Neuronal stem cell (in vitro differentiated cells): ENCODE data around the gene CALCOCO1.

Source experiments
- DNase-seq: peaks from one replicate; pipeline ENCODE4 v3.0.0-alpha.2; 2013; ENCODE audit warnings: low spot score
- H2AFZ ChIP-seq: one replicate; pipeline ENCODE4 v1.6.1; 2013; ENCODE audit warnings: mild to moderate bottlenecking, low read length, inconsistent platforms
- H2AK5ac ChIP-seq: 2 replicates; pipeline ENCODE4 v1.6.1; 2013; ENCODE audit warnings: low read depth, mild to moderate bottlenecking, inconsistent platforms, low read length, moderate library complexity, mixed read lengths
- H2BK120ac ChIP-seq: 2 replicates; pipeline ENCODE4 v1.6.1; 2013; ENCODE audit warnings: low read depth, mild to moderate bottlenecking, inconsistent platforms, low read length, moderate library complexity, mixed read lengths
- H2BK12ac ChIP-seq: one replicate; pipeline ENCODE4 v1.6.1; 2013; ENCODE audit warnings: low read length, inconsistent platforms
- H2BK15ac ChIP-seq: 2 replicates; pipeline ENCODE4 v1.6.1; 2013; ENCODE audit warnings: mild to moderate bottlenecking, low read length, inconsistent platforms, mixed read lengths
- H2BK5ac ChIP-seq: one replicate; pipeline ENCODE4 v1.6.1; 2013; ENCODE audit warnings: inconsistent platforms, mild to moderate bottlenecking, low read length, moderate library complexity
- H3K14ac ChIP-seq: one replicate; pipeline ENCODE4 v1.6.1; 2013; ENCODE audit warnings: low read length, inconsistent platforms
- H3K18ac ChIP-seq: 2 replicates; pipeline ENCODE4 v1.6.1; 2013; ENCODE audit warnings: low read length, inconsistent platforms
- H3K23ac ChIP-seq: 2 replicates; pipeline ENCODE4 v1.6.1; 2013; ENCODE audit warnings: low read depth, mild to moderate bottlenecking, mixed read lengths, low read length, inconsistent platforms; ENCODE audit not compliant: poor library complexity
- H3K27ac ChIP-seq: replicated peaks from 3 replicates; pipeline ENCODE4 v1.5.1; 2013; ENCODE audit warnings: low read length, inconsistent platforms
- H3K27me3 ChIP-seq, 3 experiments: 2 replicates each; pipeline ENCODE4 v1.6.1; 2013; ENCODE audit warnings: low read length in 3 of 3, mild to moderate bottlenecking in 2 of 3, inconsistent platforms in 1 of 3, low read depth in 1 of 3, mixed read lengths in 1 of 3, moderate library complexity in 1 of 3; ENCODE audit not compliant: control insufficient read depth in 3 of 3, insufficient read depth in 3 of 3
- H3K36me3 ChIP-seq, 2 donors: replicated peaks in 1 of 2; 2 replicates each; pipeline ENCODE4 v1.6.1; 2013; ENCODE audit warnings: low read length in 2 of 2; ENCODE audit not compliant: control insufficient read depth in 2 of 2, insufficient read depth in 2 of 2
- H3K4ac ChIP-seq: 2 replicates; pipeline ENCODE4 v1.6.1; 2013; ENCODE audit warnings: inconsistent platforms, mild to moderate bottlenecking, low read length, moderate library complexity
- H3K4me1 ChIP-seq, 2 donors: 1 replicate in 1 of 2; 2 replicates in 1 of 2; pipeline ENCODE4 v1.6.1; 2013; ENCODE audit warnings: low read length in 2 of 2, low read depth in 1 of 2; ENCODE audit not compliant: control insufficient read depth in 2 of 2, insufficient read depth in 1 of 2
- H3K4me2 ChIP-seq: one replicate; pipeline ENCODE4 v1.6.1; 2013; ENCODE audit warnings: mild to moderate bottlenecking, low read length, inconsistent platforms; ENCODE audit not compliant: insufficient read depth, poor library complexity, severe bottlenecking
- H3K4me3 ChIP-seq, 2 donors: 2 replicates each; pipeline ENCODE4 v1.5.1; 2013; ENCODE audit warnings: low read length in 2 of 2, mild to moderate bottlenecking in 2 of 2, inconsistent platforms in 1 of 2, moderate library complexity in 1 of 2
- H3K79me1 ChIP-seq: one replicate; pipeline ENCODE4 v1.6.1; 2013; ENCODE audit warnings: low read depth, mild to moderate bottlenecking, inconsistent platforms, low read length, moderate library complexity
- H3K9ac ChIP-seq: one replicate; pipeline ENCODE4 v1.6.1; 2013; ENCODE audit warnings: mild to moderate bottlenecking, low read depth, low read length, inconsistent platforms; ENCODE audit not compliant: poor library complexity
- H3K9me3 ChIP-seq, 2 donors: replicated peaks in 1 of 2; 2 replicates each; pipeline versions ENCODE3 to v1.6.1; 2013; ENCODE audit warnings: low read length in 2 of 2, mild to moderate bottlenecking in 2 of 2, inconsistent platforms in 1 of 2, low read depth in 1 of 2, mixed read lengths in 1 of 2, moderate library complexity in 1 of 2; ENCODE audit not compliant: control insufficient read depth in 2 of 2, insufficient read depth in 1 of 2
- H4K8ac ChIP-seq: one replicate; pipeline ENCODE4 v1.6.1; 2013; ENCODE audit warnings: low read depth, mild to moderate bottlenecking, inconsistent platforms, low read length, moderate library complexity
- H4K91ac ChIP-seq: one replicate; pipeline ENCODE4 v1.6.1; 2013; ENCODE audit warnings: low read length, low read depth, mild to moderate bottlenecking, inconsistent platforms; ENCODE audit not compliant: poor library complexity
- WGBS, 2 donors: extraction: QIAGEN DNeasy Blood & Tissue Kit; methylation state at CpG; one replicate each; pipeline ENCODE4 v1.1.7; 2013; ENCODE audit warnings: missing lambda C conversion rate in 2 of 2, mixed read lengths in 1 of 2; ENCODE audit not compliant: insufficient read length in 2 of 2, insufficient replicate concordance in 1 of 2; ENCODE audit errors: extremely low coverage in 2 of 2; 5-methylcytosine and 5-hydroxymethylcytosine counted together

The CALCOCO1 gene

DNA sequence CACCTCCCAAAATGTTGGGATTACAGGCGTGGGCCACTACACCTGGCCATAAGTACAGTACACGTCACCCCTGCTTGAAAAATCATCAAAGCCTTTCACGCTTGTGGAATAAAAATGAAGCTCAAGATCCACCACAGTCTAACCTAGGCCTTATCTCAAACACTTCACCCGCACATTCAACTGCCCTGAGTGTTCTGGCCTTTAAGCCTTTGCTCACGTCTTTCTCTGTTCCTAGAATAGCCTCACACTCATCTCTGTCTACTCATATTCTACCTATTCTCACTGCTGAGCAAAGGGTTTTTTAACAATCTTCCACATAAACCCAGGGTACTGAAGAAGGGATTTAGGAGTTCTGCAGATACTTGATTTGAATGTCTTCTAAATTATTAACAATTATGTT, 9.9 kb downstream of the CALCOCO1 start:
- H4K8ac ChIP-seq: no peak overlapping the region
- no peak overlapping the region for H3K4me2 ChIP-seq
- H4K91ac ChIP-seq: no peak overlapping the region
- H3K9me3 ChIP-seq: no peaks in the 10 kb centered on the region
- H3K14ac ChIP-seq: no peak overlapping the region
- no peak overlapping the region for H3K9ac ChIP-seq
- H2BK5ac ChIP-seq: no peak overlapping the region
- H2BK12ac ChIP-seq: no peak overlapping the region
- H3K27me3 ChIP-seq: no peaks in the 10 kb centered on the region
- H3K27ac ChIP-seq: no peak overlapping the region
- H3K36me3 ChIP-seq: peaks cover 0 to 2% of the 10 kb centered on the region in 2 donors
- no peak overlapping the region for H2BK120ac ChIP-seq
- no peak overlapping the region for H3K23ac ChIP-seq
- no peak overlapping the region for H2AFZ ChIP-seq
- no peaks in the 10 kb centered on the region for H3K79me1 ChIP-seq
- H2AK5ac ChIP-seq: no peak overlapping the region
- no peak for DNase-seq
- H3K4ac ChIP-seq: no peak overlapping the region
- no peak overlapping the region for H3K18ac ChIP-seq
- WGBS, 2 donors: no CpG with 5 or more reads among the region's 5 CpGs
- no peak overlapping the region for H3K4me3 ChIP-seq
- no peak overlapping the region for H2BK15ac ChIP-seq
- peaks cover under 1 to 5% of the 10 kb centered on the region in 2 donors for H3K4me1 ChIP-seq

DNA sequence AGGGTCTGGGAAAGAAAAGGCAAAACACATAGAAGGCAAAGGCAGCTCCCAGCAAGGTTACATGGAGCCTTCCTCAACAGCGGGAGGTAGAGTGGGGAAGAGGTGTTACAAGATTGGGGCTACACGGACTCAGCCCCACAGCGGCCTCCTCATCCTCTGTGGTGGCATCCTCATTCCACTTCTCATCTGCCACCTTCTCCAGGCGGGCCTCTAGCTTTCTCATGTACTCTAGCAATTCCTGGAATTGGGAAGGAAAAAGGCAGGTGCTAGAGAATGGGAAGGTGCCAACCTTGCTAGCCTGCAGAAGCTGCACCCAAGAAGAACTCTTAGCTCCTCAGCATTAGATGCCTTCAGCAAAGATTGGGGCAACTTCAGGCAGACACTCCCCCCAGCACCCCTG, 13.2 kb downstream of the CALCOCO1 start:
- H3K27ac ChIP-seq: no peak overlapping the region
- no peak overlapping the region for H3K23ac ChIP-seq
- no peak overlapping the region for H3K9ac ChIP-seq
- no peak overlapping the region for H2BK120ac ChIP-seq
- H3K4me1 ChIP-seq: peaks cover 4 to 10% of the 10 kb centered on the region in 2 donors
- H2BK5ac ChIP-seq: no peak overlapping the region
- H3K4me3 ChIP-seq: no peak overlapping the region
- H4K8ac ChIP-seq: no peak overlapping the region
- no peaks in the 10 kb centered on the region for H3K79me1 ChIP-seq
- no peaks in the 10 kb centered on the region for H3K36me3 ChIP-seq
- DNase-seq: no peak
- no peaks in the 10 kb centered on the region for H3K9me3 ChIP-seq
- no peak overlapping the region for H3K14ac ChIP-seq
- no peak overlapping the region for H4K91ac ChIP-seq
- peaks cover 0 to 3% (median 0%) of the 10 kb centered on the region in 3 experiments for H3K27me3 ChIP-seq
- H2BK15ac ChIP-seq: no peak overlapping the region
- WGBS, 2 donors: no CpG with 5 or more reads among the region's 4 CpGs
- no peak overlapping the region for H2BK12ac ChIP-seq
- no peak overlapping the region for H3K4ac ChIP-seq
- no peak overlapping the region for H2AK5ac ChIP-seq
- H3K4me2 ChIP-seq: no peak overlapping the region
- no peak overlapping the region for H3K18ac ChIP-seq
- H2AFZ ChIP-seq: no peak overlapping the region

DNA sequence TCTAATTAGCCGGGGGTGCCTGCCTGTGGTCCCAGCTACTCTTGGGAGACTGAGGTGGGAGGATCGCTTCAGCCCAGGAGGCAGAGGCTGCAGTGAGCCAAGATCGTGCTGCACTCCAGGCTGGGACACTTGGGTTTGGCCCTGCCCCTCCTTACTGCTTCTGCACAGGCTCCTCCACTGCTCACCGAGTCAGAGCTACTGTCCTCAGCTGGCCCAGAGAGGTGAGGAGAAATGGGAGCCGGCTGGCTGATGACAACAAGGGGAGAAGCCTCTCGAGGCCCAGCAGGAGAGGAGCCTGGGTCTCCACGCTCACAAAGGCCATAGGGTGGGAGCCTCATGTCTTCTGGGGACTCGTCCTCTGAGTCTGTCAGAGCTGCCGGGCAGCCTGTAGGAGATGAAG, 13.7 kb downstream of the CALCOCO1 start:
- Histone ChIP-seq H3K14ac (no peak overlapping the region), H2BK12ac (no peak overlapping the region), H2BK120ac (no peak overlapping the region), H3K36me3 (no peaks in the 10 kb centered on the region), H3K4me1 (peaks cover 4 to 10% of the 10 kb centered on the region in 2 donors), H2BK15ac (no peak overlapping the region), H4K91ac (no peak overlapping the region), H3K9ac (no peak overlapping the region), H3K79me1 (no peaks in the 10 kb centered on the region), H2AK5ac (no peak overlapping the region), H3K4me2 (no peak overlapping the region), H3K27me3 (peaks cover 0 to 7% (median 0%) of the 10 kb centered on the region in 3 experiments), H3K9me3 (no peaks in the 10 kb centered on the region), H4K8ac (no peak overlapping the region), H2BK5ac (no peak overlapping the region), H3K4ac (no peak overlapping the region), H2AFZ (no peak overlapping the region), H3K27ac (no peak overlapping the region), H3K18ac (no peak overlapping the region), H3K4me3 (no peak overlapping the region), H3K23ac (no peak overlapping the region)
- WGBS, 2 donors: no CpG with 5 or more reads among the region's 9 CpGs
- no peak for DNase-seq

DNA sequence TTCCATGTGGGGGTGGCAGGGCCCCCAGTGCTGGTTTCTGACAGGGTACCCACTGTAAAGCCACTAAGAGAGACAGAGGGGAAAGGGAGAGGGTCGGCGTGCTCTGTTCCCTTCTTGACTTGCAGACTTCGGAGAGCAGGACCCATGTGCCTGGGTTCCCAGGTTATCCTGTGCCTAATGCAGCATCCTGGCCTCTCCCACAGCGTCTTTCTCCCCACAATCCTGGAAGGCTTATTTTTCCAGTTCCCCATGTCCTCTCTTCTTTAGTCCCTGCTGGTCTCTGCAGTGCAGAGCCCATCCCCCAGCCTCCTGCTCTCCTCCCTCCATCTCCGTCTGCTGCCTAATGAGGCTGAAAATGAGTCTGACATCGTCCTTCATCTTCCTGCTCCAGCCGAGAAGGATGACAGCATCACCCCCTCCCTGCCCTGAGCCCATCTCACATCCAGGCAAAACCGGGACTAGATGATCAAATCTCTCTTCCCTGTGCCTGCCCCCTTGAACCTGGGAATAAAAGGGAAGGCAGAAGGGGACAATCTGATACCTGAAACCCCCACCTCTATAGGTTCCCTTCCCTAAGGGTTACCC, 15.1 kb downstream of the CALCOCO1 start:
- Histone ChIP-seq H3K79me1 (no peaks in the 10 kb centered on the region), H3K23ac (no peak overlapping the region), H4K8ac (no peak overlapping the region), H3K4ac (no peak overlapping the region), H3K14ac (no peak overlapping the region), H3K9ac (no peak overlapping the region), H3K27me3 (peaks cover 0 to 13% (median 0%) of the 10 kb centered on the region in 3 experiments), H2BK15ac (no peak overlapping the region), H2BK12ac (no peak overlapping the region), H3K27ac (no peak overlapping the region), H2BK5ac (no peak overlapping the region), H3K36me3 (no peaks in the 10 kb centered on the region), H3K4me1 (peaks cover 4 to 10% of the 10 kb centered on the region in 2 donors), H3K4me3 (no peak overlapping the region), H4K91ac (no peak overlapping the region), H2BK120ac (no peak overlapping the region), H3K18ac (no peak overlapping the region), H3K4me2 (no peak overlapping the region), H3K9me3 (no peaks in the 10 kb centered on the region), H2AK5ac (no peak overlapping the region), H2AFZ (no peak overlapping the region)
- no peak for DNase-seq
- WGBS, 2 donors: no CpG with 5 or more reads among the region's 8 CpGs
